Activated T-cell treated with anti-CD3 and anti-CD28 coated beads for 48 hours (primary cell): ENCODE results near the gene SPEG.
"Not testable (repeated sequence)": the region's sequence is repeated elsewhere in the genome, so short reads cannot be mapped to it uniquely, and the experiment has no call there.

Source experiments
- DNase-seq: peaks from one replicate; pipeline ENCODE4 v3.0.0-alpha.2; 2020; ENCODE audit warnings: low read depth

Gene SPEG

DNA sequence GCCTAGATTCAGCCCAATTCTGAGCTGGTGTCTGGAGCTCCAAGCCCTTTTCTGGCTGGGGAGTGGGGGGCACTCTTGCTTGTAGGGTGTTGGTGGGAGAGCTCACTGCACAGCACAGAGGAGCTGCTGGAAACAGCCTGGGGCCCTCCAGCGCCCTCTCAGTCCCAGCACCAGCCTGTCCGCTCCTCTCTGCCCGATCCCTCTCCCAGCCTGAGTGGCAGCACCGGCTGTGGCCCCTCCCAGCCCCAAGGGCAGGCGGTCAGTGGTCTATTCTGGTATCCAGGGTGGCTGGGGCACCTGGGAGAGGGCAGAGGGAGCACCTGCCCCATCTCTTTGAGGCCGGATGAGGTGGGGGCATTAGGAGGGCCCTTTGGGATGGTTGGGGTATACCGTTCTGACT lies 29.7 kb upstream of the SPEG start:
- no peak for DNase-seq

DNA sequence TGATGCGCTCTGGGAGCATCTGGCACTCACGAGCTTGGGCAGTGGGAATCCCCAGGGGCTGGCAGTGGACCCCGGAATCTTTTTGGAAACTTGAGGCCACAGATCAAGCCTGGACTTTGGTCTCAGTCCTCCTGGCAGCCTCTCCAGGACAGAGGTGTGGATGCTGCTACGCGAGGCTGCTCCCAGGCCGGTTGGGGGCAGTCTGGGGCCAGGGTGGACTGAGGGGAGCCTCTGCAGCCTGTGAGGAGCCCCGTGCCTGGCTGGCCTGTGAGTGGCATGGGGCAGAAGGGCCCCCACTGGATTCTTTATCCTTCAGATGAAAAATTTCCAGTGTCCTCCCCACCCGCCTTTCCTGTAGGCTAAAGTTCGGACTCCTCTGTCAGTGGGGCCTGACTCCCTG lies 29.2 kb upstream of the SPEG start:
- no peak for DNase-seq

DNA sequence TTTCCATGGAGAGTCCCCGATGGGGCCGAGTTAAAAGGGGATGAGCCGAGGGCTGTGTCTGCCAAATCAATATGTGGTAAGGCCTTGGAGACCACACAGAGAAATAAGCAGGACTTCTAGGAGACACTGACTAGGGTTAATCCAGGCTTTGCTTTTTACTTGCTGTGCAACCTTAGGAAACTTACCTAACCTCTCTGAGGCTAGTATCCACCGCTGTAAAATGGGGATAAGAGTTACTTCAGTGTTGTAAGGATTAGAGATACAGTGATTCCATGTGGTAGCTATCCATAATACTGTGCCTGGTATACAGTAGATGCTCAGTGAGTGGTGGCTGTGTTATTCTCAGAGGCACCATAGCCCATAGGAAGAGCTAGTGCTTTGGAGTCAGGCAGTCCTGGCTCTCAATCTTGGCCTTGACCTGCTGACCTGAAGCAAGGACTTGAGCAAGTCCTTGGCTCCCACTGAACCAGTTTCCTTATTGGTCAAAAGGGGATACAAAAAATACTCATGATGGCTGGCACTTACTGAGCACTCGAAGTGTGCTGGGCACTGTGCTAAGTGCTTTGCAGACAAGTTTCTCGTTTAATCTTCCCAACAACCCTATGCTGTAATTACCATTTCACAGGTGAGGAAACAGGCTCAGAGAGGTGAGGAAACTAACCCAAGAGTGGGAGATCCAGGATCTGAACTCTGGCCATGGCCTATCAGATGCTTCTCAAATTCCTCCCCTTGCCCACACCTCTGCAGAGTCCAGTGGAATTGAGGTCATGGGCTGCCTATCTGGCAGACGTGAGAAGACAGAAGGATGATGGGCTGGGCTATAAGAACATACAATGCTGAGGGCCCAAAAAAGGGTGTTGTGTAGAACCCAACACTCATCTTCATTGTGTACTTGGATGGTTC lies 28.4 kb upstream of the SPEG start:
- no peak for DNase-seq

DNA sequence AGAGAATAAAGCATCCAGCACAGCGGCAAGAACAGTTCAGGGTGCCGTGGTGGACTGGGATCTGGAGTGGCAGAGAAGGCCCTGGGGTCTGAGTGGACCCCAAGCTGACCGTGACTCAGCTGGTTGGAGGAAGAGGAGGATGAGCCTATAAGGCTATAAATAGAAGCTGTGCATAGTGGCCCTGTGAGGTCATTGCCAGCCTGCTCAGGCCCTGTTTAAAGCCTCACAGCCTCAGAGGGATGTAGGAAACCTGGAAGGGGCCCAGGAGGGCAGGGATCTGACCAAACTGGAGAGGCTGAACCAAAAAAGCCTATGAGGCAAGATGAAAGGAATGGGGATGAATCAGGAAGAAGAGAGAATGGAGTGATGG lies 27.8 kb upstream of the SPEG start:
- DNase-seq, result no peak

DNA sequence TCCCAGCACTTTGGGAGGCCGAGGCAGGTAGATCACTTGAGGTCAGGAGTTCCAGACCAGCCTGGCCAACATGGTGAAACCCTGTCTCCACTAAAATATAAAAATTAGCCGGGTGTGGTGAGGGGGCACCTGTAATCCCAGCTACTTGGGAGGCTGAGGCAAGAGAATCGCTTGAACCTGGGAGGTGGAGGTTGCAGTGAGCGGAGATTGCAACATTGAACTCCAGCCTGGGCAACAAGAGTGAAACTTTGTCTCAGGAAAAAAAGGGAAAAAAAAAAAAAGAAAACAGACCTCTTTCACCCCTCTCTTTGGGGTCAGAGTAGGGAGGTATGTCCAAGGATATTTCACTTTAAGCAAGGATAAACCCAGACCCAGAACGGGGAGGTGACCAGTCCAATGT lies 27.3 kb upstream of the SPEG start:
- not testable (repeated sequence) for DNase-seq

- no peak for DNase-seq
Observed at GRCh38 chr2:219408204-219408603, 26.4 kb upstream of the SPEG start.

DNA sequence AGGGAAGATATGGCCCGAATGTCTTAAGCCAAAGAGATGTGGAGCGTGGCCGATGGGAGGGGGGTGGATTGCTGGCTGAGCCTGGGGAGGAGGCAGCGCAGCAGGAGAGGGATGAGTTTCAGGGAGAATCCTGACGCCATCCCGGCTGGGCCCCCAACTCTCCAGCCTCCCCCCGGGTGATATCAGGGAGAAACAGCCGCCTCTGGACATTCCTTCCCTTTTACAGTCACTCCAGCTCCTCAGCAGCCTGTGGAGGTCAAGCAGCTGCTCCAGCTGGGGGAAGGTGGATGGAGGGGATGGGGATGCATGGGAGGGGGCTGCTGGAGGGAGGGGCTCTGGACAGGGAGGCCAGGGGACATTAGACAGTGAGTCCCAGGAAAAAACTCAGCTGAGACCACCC lies 26.0 kb upstream of the SPEG start:
- DNase-seq, result no peak

DNA sequence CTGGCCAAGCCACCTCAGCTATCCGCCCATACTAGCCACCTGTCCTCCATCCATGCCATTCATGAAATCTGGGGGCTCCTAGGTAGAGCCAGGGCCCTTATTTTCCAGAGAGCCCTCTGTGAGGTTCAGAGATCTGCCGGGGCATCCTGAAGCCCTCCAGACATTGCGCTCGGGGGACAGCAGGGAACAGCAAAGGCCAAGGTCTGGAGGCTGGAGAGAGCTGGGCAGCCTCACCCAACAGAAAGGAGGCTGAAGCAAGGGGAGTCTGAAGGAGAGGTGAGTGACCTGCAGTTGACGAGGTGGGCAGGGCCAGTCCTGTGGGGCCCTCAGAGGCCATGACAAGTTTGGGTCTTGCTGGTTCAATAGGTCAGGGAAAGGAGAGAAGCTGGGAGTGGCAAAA lies 25.0 kb upstream of the SPEG start:
- DNase-seq, result no peak

GRCh38 chr2:219410390-219410789 lies 24.3 kb upstream of the SPEG start:
- no peak for DNase-seq

DNA sequence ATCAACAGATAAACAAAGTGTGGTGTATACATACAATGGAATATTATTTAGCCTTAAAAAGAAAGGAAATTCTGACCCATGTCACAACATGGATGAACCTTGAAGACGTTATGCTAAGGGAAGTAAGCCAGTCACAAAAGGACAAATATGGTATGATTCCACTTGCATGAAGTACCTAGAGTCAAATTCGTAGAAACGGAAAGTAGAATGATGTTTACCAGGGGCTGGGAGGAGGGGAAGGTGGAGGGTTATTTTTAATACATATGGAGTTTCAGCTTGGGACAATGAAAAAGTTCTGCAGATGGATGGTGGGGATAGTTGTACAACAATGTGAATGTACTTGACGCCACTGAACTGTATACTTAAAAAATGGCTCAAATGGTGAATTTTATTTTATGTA lies 19.8 kb upstream of the SPEG start:
- DNase-seq, result no peak

DNA sequence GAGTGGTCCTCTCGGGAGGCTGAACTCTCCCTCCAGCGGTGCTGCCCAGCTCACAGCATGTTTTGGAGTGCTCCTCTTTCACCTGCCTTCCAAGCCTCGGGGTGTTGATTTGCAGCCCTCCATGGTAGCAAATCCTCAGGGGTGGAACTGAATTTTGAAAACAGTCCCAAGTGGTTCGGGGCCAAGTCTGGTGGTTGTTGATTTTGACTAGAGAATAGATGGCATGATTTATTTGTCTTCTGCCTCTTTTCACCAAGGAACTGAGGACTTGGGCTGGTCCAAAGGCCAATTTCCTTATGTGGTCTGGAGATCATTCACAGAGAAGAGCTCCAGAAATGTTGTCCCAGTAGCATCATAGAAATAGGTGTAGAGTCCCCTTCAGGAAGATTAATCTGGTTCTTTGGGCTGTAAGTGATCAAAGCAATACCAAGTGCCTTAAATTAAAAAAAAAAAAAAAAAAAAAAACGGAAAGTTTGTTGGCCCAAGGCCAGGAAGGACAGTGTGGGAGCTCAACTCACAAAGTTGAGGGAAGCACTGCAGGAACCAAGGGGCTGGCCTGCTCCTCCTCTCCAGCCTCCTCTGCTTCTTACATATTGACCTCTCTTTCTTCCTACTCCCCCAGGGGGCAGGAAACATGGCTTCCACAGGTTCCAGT lies 18.9 kb upstream of the SPEG start:
- no peak for DNase-seq

GRCh38 chr2:219416235-219416602 lies 18.4 kb upstream of the SPEG start:
- no peak for DNase-seq

DNA sequence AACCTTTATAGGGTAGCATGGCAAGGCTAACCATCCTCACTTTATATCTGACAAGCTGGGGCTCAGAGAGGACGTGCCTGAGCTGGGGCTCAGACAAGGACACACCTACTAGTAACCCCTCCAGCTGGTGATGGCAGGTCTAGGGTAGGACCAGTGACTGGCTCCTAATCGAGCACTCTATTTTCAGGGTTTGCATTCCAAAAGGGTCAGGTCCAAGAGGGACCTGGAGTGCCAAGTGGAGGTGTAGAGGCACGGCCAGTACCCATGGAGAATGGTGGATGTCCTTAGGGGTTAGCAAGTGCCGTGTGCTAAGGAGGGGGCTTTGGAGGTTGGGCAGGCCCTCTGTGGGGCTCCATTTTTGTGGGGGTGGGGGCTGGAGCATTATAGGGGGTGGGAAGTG lies 17.7 kb upstream of the SPEG start:
- no peak for DNase-seq

DNA sequence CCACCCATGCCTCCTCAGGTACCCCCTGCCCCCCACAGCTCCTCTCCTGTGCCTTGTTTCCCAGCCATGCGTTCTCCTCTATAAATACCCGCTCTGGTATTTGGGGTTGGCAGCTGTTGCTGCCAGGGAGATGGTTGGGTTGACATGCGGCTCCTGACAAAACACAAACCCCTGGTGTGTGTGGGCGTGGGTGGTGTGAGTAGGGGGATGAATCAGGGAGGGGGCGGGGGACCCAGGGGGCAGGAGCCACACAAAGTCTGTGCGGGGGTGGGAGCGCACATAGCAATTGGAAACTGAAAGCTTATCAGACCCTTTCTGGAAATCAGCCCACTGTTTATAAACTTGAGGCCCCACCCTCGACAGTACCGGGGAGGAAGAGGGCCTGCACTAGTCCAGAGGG lies 17.3 kb upstream of the SPEG start:
- DNase-seq, result no peak

DNA sequence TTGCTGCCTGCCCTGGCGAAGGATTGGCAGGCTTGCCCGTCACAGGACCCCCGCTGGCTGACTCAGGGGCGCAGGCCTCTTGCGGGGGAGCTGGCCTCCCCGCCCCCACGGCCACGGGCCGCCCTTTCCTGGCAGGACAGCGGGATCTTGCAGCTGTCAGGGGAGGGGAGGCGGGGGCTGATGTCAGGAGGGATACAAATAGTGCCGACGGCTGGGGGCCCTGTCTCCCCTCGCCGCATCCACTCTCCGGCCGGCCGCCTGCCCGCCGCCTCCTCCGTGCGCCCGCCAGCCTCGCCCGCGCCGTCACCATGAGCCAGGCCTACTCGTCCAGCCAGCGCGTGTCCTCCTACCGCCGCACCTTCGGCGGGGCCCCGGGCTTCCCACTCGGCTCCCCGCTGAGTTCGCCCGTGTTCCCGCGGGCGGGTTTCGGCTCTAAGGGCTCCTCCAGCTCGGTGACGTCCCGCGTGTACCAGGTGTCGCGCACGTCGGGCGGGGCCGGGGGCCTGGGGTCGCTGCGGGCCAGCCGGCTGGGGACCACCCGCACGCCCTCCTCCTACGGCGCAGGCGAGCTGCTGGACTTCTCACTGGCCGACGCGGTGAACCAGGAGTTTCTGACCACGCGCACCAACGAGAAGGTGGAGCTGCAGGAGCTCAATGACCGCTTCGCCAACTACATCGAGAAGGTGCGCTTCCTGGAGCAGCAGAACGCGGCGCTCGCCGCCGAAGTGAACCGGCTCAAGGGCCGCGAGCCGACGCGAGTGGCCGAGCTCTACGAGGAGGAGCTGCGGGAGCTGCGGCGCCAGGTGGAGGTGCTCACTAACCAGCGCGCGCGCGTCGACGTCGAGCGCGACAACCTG lies 16.3 kb upstream of the SPEG start, which contains the start of gene DES:
Gene DES, plus strand, starts transcription at position 223 of the 857 bp plus-strand sequence. Its CDS starts 86 bp downstream, at position 309.
- no peak for DNase-seq

- no peak for DNase-seq
Observed at GRCh38 chr2:219419012-219419324, 15.7 kb upstream of the SPEG start.

- DNase-seq, result no peak
Observed at GRCh38 chr2:219419331-219420197, 15.1 kb upstream of the SPEG start.

DNA sequence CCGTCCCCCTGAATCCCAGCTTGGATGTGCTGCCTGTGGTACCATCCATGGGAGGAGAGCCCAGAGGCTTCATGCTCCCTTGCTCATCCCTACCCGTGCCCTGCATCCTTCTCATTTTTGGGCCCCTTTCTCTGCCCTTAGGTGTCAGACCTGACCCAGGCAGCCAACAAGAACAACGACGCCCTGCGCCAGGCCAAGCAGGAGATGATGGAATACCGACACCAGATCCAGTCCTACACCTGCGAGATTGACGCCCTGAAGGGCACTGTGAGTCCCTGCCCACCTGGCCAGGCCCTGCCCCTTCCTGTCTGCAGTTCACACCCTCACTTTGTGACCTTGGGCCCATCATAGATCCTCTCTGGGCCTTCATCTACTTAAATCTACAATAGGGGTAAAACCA lies 14.0 kb upstream of the SPEG start:
- no peak for DNase-seq

DNA sequence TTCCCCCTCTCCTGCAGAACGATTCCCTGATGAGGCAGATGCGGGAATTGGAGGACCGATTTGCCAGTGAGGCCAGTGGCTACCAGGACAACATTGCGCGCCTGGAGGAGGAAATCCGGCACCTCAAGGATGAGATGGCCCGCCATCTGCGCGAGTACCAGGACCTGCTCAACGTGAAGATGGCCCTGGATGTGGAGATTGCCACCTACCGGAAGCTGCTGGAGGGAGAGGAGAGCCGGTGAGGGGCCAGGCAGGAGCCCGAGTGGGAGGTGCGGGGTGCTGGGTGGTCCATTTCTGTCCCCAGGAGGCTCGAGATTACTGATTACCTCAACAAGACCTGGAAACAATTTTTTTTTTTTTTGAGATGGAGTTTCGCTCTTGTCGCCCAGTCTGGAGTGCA lies 13.3 kb upstream of the SPEG start:
- DNase-seq, result no peak

GRCh38 chr2:219422952-219423534 lies 11.6 kb upstream of the SPEG start:
- no peak for DNase-seq

DNA sequence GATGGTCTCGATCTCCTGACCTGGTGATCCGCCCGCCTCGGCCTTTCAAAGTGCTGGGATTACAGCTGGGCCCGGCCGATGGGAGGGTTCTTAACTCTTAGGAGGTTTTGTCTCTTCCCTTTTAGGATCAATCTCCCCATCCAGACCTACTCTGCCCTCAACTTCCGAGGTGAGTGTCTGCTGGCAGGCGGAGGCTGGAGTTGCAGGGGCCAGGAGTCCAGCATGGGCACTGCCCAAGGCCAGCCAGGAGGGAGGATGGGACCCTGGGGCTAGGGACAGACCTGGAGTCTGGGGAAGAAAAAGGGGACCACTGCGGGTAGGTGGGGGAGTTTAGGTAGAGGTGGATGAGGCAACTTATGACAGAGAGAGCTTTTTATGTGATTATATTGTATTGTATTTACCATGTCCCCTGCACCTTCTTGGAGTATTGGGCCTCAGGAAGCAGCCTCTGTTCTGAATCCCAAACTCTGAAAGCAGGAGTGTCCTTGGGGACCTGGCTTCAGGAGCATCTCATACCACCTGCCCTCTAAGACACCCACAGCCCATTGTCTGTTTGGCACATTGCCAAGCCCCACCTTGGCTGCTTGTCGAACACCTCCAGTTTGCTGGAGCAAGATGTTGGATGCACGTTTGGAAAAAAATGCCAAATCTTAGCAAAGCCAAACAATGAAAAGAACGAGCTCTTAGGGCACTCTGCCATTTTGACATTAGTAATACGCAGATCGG lies 10.8 kb upstream of the SPEG start:
- DNase-seq, result no peak
